Muscle of arm (tissue), 12 donors: ENCODE results near the gene ZGLP1. TPM values are rescaled to one million over a fixed set of nuclear protein-coding genes. Genes with fewer than 3 reads are reported as not detected.

Source experiments
- polyA plus RNA-seq, 12 donors: library from polyadenylated mRNA; unstranded; fragments of 120-200 nt; gene quantifications; one replicate each; pipeline ENCODE4 v1.2.1, GENCODE V29; 2013; ENCODE audit not compliant: insufficient read length in 12 of 12

The ZGLP1 gene
- polyA plus RNA-seq, 12 donors = 1.9 to 4.8 (median 3.5) TPM; not detected in 2

Other genes starting within 250 kb of the ZGLP1 start
- 10 to 100 TPM in 4 of 12 donors, 1 to 10 TPM in 7, not detected in 1; 6.8 to 23.1 (median 9.8) TPM for gene SHFL, start 223.5 kb downstream of the ZGLP1 start, polyA plus RNA-seq
- gene ANGPTL6, start 207.1 kb downstream of the ZGLP1 start, polyA plus RNA-seq = 10 to 100 TPM in 1 of 12 donors, 1 to 10 TPM in 9, not detected in 2; 1.6 to 13.2 (median 5.4) TPM
- 10 to 100 TPM in 11 of 12 donors, not detected in 1; 19.8 to 35.1 (median 23.4) TPM for gene PPAN, start 203.5 kb downstream of the ZGLP1 start, polyA plus RNA-seq
- gene P2RY11, start 198.1 kb downstream of the ZGLP1 start, polyA plus RNA-seq = 10 to 100 TPM in 3 of 12 donors, 1 to 10 TPM in 8, not detected in 1; 6.8 to 12.5 (median 8.7) TPM
- gene EIF3G, start 189.9 kb downstream of the ZGLP1 start, polyA plus RNA-seq = 100 to 1,000 TPM in 11 of 12 donors, not detected in 1; 111 to 280 (median 223) TPM
- gene DNMT1, start 114.9 kb downstream of the ZGLP1 start, polyA plus RNA-seq = 100 to 1,000 TPM in 2 of 12 donors, 10 to 100 TPM in 9, not detected in 1; 47.3 to 145 (median 82.2) TPM
- 10 to 100 TPM in 8 of 12 donors, 1 to 10 TPM in 3, not detected in 1; 9.1 to 18.1 (median 11.8) TPM for gene S1PR2, start 78.5 kb downstream of the ZGLP1 start, polyA plus RNA-seq
- gene MRPL4, start 57.6 kb downstream of the ZGLP1 start, polyA plus RNA-seq = 10 to 100 TPM in 11 of 12 donors, not detected in 1; 19.6 to 40.3 (median 26.0) TPM
- gene ICAM1, start 38.7 kb downstream of the ZGLP1 start, polyA plus RNA-seq = 10 to 100 TPM in 2 of 12 donors, 1 to 10 TPM in 9, not detected in 1; 5.8 to 20.7 (median 7.8) TPM
- 1 to 10 TPM in 1 of 12 donors, under 1 TPM in 9, not detected in 2; 0.22 to 1.9 (median 0.44) TPM for gene ICAM4, start 22.9 kb downstream of the ZGLP1 start, polyA plus RNA-seq
- gene ICAM5, start 19.9 kb downstream of the ZGLP1 start, polyA plus RNA-seq = 1 to 10 TPM in 1 of 12 donors, under 1 TPM in 4, not detected in 7; 0.05 to 1.1 (median 0.13) TPM
- 10 to 100 TPM in 11 of 12 donors, not detected in 1; 10.9 to 34.1 (median 13.6) TPM for gene FDX2, start 6.2 kb upstream of the ZGLP1 start, polyA plus RNA-seq
- 10 to 100 TPM in 9 of 12 donors, 1 to 10 TPM in 2, not detected in 1; 9.3 to 27.7 (median 12.1) TPM for gene RAVER1, start 23.7 kb upstream of the ZGLP1 start, polyA plus RNA-seq
- 10 to 100 TPM in 1 of 12 donors, 1 to 10 TPM in 9, not detected in 2; 4.6 to 10.4 (median 5.3) TPM for gene ICAM3, start 29.8 kb upstream of the ZGLP1 start, polyA plus RNA-seq
- gene TYK2, start 70.8 kb upstream of the ZGLP1 start, polyA plus RNA-seq = 100 to 1,000 TPM in 1 of 12 donors, 10 to 100 TPM in 10, not detected in 1; 52.4 to 126 (median 61.0) TPM
- gene CDC37, start 93.7 kb upstream of the ZGLP1 start, polyA plus RNA-seq = 100 to 1,000 TPM in 11 of 12 donors, not detected in 1; 109 to 202 (median 123) TPM
- 1 to 10 TPM in 11 of 12 donors, not detected in 1; 2.4 to 5.2 (median 3.2) TPM for gene PDE4A, start 110.7 kb upstream of the ZGLP1 start, polyA plus RNA-seq
- gene KEAP1, start 193.5 kb upstream of the ZGLP1 start, polyA plus RNA-seq = 10 to 100 TPM in 11 of 12 donors, not detected in 1; 30.3 to 85.6 (median 66.2) TPM
- 1 to 10 TPM in 9 of 12 donors, under 1 TPM in 1, not detected in 2; 0.86 to 2.4 (median 1.6) TPM for gene S1PR5, start 207.6 kb upstream of the ZGLP1 start, polyA plus RNA-seq
- 10 to 100 TPM in 11 of 12 donors, not detected in 1; 16.8 to 57.9 (median 19.9) TPM for gene ATG4D, start 234.1 kb upstream of the ZGLP1 start, polyA plus RNA-seq